Bronchial epithelial cell (primary cell): ENCODE results near the gene AVPI1. TPM values are rescaled to one million over a fixed set of nuclear protein-coding genes. Genes with fewer than 3 reads are reported as not detected.
A peak's percentile ranks its signal among the peaks of the same experiment; 100 is the strongest.

Experiments
- DNase-seq: peaks from one replicate; pipeline ENCODE4 v3.0.0-alpha.2; 2010; ENCODE audit warnings: low read depth
- FAIRE-seq: peaks from 2 replicates; lab custom pipeline; 2011; peaks lifted over from hg19 to GRCh38; lab: Jason Lieb, UNC
- H3K27me3 ChIP-seq: 2 replicates; pipeline ENCODE4 v1.5.1; 2011; ENCODE audit warnings: low read length; ENCODE audit not compliant: control insufficient read depth, insufficient read depth
- H3K36me3 ChIP-seq: 2 replicates; pipeline ENCODE4 v1.5.1; 2011; ENCODE audit warnings: low read length; ENCODE audit not compliant: control insufficient read depth, insufficient read depth
- H3K4me3 ChIP-seq: 2 replicates; pipeline ENCODE4 v1.5.1; 2011; ENCODE audit warnings: mild to moderate bottlenecking, low read depth, low read length, control low read depth
- CTCF ChIP-seq: IDR thresholded peaks from 2 replicates; pipeline ENCODE4 v1.5.1; 2011; ENCODE audit warnings: mild to moderate bottlenecking, moderate library complexity, low read length, control low read depth, inconsistent platforms; ENCODE audit not compliant: insufficient read depth, severe bottlenecking
- total RNA-seq: library from RNA; depleted of rRNA; stranded (reverse); fragments of >200 nt; gene quantifications from 2 replicates; pipeline ENCODE4 v1.2.1, GENCODE V29; 2014

Gene AVPI1
- total RNA-seq = 89.2 and 99.3 TPM in 2 replicates

GRCh38 chr10:97686962-97687784 lies at the start of gene AVPI1:
AVPI1 (minus strand) TSS chr10:97687241; CDS start chr10:97679905, 7,336 bp downstream.
- TF ChIP-seq CTCF = no peak
- H3K4me3 ChIP-seq = peak within 1 kb of the TSS; percentile 88
- peak; percentile 93 for DNase-seq
- no peak for FAIRE-seq
- no peaks in the 10 kb centered on the region for H3K27me3 ChIP-seq
- no peaks in the 10 kb centered on the region for H3K36me3 ChIP-seq

- no peak for TF ChIP-seq CTCF
- no peak for FAIRE-seq
These were observed 49.4 kb upstream of the AVPI1 start for GRCh38 chr10:97736403-97736901.

GRCh38 chr10:97734021-97734420 lies 47.0 kb upstream of the AVPI1 start:
- H3K36me3 ChIP-seq = no peaks in the 10 kb centered on the region
- DNase-seq = no peak
- no peak for TF ChIP-seq CTCF
- FAIRE-seq = no peak
- no peak overlapping the region for H3K4me3 ChIP-seq
- H3K27me3 ChIP-seq = no peaks in the 10 kb centered on the region

More at GRCh38 chr10:97736403-97736901, 49.4 kb upstream of the AVPI1 start:
- peak overlapping the region; percentile 84 for H3K4me3 ChIP-seq
- DNase-seq = no peak
- peaks cover 5% of the 10 kb centered on the region for H3K36me3 ChIP-seq
- H3K27me3 ChIP-seq = no peaks in the 10 kb centered on the region

- TF ChIP-seq CTCF = no peak
- Histone ChIP-seq H3K27me3 (no peaks in the 10 kb centered on the region), H3K4me3 (no peak overlapping the region), H3K36me3 (no peaks in the 10 kb centered on the region)
- DNase-seq (peak; percentile 88), FAIRE-seq (no peak)
These were observed 46.2 kb upstream of the AVPI1 start for GRCh38 chr10:97733256-97733655.

GRCh38 chr10:97732052-97732359 lies 45.0 kb upstream of the AVPI1 start:
- FAIRE-seq = no peak
- TF ChIP-seq CTCF = no peak
- no peak for DNase-seq
- no peak overlapping the region for H3K4me3 ChIP-seq
- H3K36me3 ChIP-seq = no peaks in the 10 kb centered on the region
- H3K27me3 ChIP-seq = no peaks in the 10 kb centered on the region
